T-cell (primary cell): ENCODE data around the gene SLC25A24. TPM values are rescaled to one million over a fixed set of nuclear protein-coding genes. Genes with fewer than 3 reads are reported as not detected.
"Not testable (repeated sequence)": the region's sequence is repeated elsewhere in the genome, so short reads cannot be mapped to it uniquely, and the experiment has no call there.

Experiments
- ATAC-seq, 4 experiments: fragments of 200-7000 bp in 3 of 4; fragments of 150-1000 bp in 1 of 4; cut with Tn5 transposase; replicated peaks in 1 of 4; 1 replicate in 3 of 4; 2 replicates in 1 of 4; pipeline ENCODE4 v1.10.0; 2021; ENCODE audit warnings: moderate library complexity in 3 of 4, mild to moderate bottlenecking in 2 of 4, moderate number of reproducible peaks in 1 of 4
- CTCF ChIA-PET, 2 donors: fragments of 300-600 bp; sonication (Branson Sonifier 250); formaldehyde crosslinking; loops; one replicate each; lab custom pipeline; 2022; ENCODE audit warnings: antibody characterized with exemption in 2 of 2; lab: Charles Lee
- POLR2A ChIA-PET, 2 donors: fragments of 300-600 bp; sonication (Branson Sonifier 250); formaldehyde crosslinking; loops; one replicate each; lab custom pipeline; 2022; ENCODE audit warnings: antibody characterized with exemption in 2 of 2; lab: Charles Lee
- DNase-seq, 35 experiments: peaks; one replicate each; pipeline versions ENCODE4 v3.0.0 to v3.0.0-alpha.2; 2013 to 2023
- H3K27ac ChIP-seq: one replicate; pipeline ENCODE4 v1.5.1; 2013; ENCODE audit warnings: low read length
- H3K27me3 ChIP-seq, 2 experiments: replicated peaks in 1 of 2; 1 replicate in 1 of 2; 2 replicates in 1 of 2; pipeline versions ENCODE4 v1.6.1 to v1.7.0; 2013; ENCODE audit warnings: low read length in 1 of 2, mixed read lengths in 1 of 2; ENCODE audit not compliant: control insufficient read depth in 2 of 2, insufficient read depth in 2 of 2; ENCODE audit errors: extremely low read depth in 1 of 2
- H3K36me3 ChIP-seq, 2 donors: 1 replicate in 1 of 2; 2 replicates in 1 of 2; pipeline versions ENCODE4 v1.6.1 to v1.7.0; 2013; ENCODE audit warnings: low read length in 1 of 2; ENCODE audit not compliant: control insufficient read depth in 2 of 2, insufficient read depth in 1 of 2; ENCODE audit errors: extremely low read depth in 1 of 2
- H3K4me1 ChIP-seq, 2 experiments: 1 replicate in 1 of 2; 2 replicates in 1 of 2; pipeline versions ENCODE4 v1.6.1 to v1.7.0; 2013; ENCODE audit warnings: low read length in 2 of 2, mixed read lengths in 1 of 2; ENCODE audit not compliant: insufficient read depth in 2 of 2, control insufficient read depth in 1 of 2; ENCODE audit errors: extremely low read depth in 1 of 2
- H3K4me3 ChIP-seq, 2 donors: 1 replicate in 1 of 2; 2 replicates in 1 of 2; pipeline versions ENCODE4 v1.5.1 to v1.7.0; 2013; ENCODE audit warnings: mild to moderate bottlenecking in 2 of 2, low read length in 1 of 2, moderate library complexity in 1 of 2; ENCODE audit not compliant: control insufficient read depth in 1 of 2; ENCODE audit errors: extremely low read depth in 1 of 2
- H3K9me3 ChIP-seq: 2 replicates; pipeline ENCODE4 v1.7.0; 2013
- H3K27ac Mint-ChIP-seq, 2 donors: one replicate each; pipeline ENCODE4 v1.8.0; 2020 to 2021; ENCODE audit warnings: mild to moderate bottlenecking in 2 of 2, mixed read lengths in 2 of 2
- H3K27me3 Mint-ChIP-seq, 2 donors: one replicate each; pipeline ENCODE4 v1.8.0; 2021 to 2022; ENCODE audit warnings: mixed read lengths in 2 of 2
- H3K36me3 Mint-ChIP-seq: one replicate; pipeline ENCODE4 v1.8.0; 2021; ENCODE audit warnings: mixed read lengths
- H3K4me1 Mint-ChIP-seq, 3 donors: one replicate each; pipeline ENCODE4 v1.8.0; 2020 to 2022; ENCODE audit warnings: mixed read lengths in 3 of 3, mild to moderate bottlenecking in 1 of 3
- H3K4me3 Mint-ChIP-seq, 3 donors: one replicate each; pipeline ENCODE4 v1.8.0; 2020 to 2022; ENCODE audit warnings: mild to moderate bottlenecking in 3 of 3, mixed read lengths in 3 of 3, moderate library complexity in 3 of 3
- H3K9me3 Mint-ChIP-seq, 3 donors: one replicate each; pipeline ENCODE4 v1.8.0; 2020 to 2022; ENCODE audit warnings: mixed read lengths in 3 of 3
- WGBS: methylation state at CpG from one replicate; pipeline ENCODE4 v1.1.5; 2013; ENCODE audit warnings: missing lambda C conversion rate; ENCODE audit not compliant: insufficient coverage; 5-methylcytosine and 5-hydroxymethylcytosine counted together
- total RNA-seq, 35 experiments: library from RNA in 6 of 35; stranded (reverse) in 6 of 35; fragments of 120-200 nt in 1 of 35; gene quantifications; one replicate each; pipeline versions ENCODE4 v1.2.1 to v1.2.4 and lab custom pipeline; 2013 to 2026

Gene SLC25A24
- total RNA-seq, 5 donors from 2014 or later (not counting 1 experiment from before 2014, with no cell fraction given) = 8.9 to 19.3 (median 15.5) TPM

GRCh38 chr1:108133148-108133547 is 67.0 kb downstream of the SLC25A24 start:
- WGBS = no CpG with 5 or more reads among the region's 2 CpGs
- H3K9me3 ChIP-seq, H3K4me3 ChIP-seq, H3K27ac ChIP-seq, ATAC-seq, H3K27me3 ChIP-seq, H3K36me3 ChIP-seq, H3K4me3 Mint-ChIP-seq, H3K27me3 Mint-ChIP-seq, H3K9me3 Mint-ChIP-seq, DNase-seq, H3K4me1 ChIP-seq, H3K4me1 Mint-ChIP-seq, H3K27ac Mint-ChIP-seq, CTCF ChIA-PET, POLR2A ChIA-PET: not testable (repeated sequence)
- H3K36me3 Mint-ChIP-seq = peaks cover 43% of the 10 kb centered on the region

GRCh38 chr1:108132367-108132766 is 67.8 kb downstream of the SLC25A24 start:
- CTCF ChIA-PET, H3K27me3 ChIP-seq, H3K27me3 Mint-ChIP-seq: not testable (repeated sequence)

GRCh38 chr1:108131281-108131680 is 68.9 kb downstream of the SLC25A24 start:
- H3K27ac Mint-ChIP-seq, H3K27ac ChIP-seq, H3K4me3 Mint-ChIP-seq, H3K4me1 ChIP-seq, H3K27me3 ChIP-seq, H3K4me1 Mint-ChIP-seq, H3K4me3 ChIP-seq, ATAC-seq, H3K9me3 ChIP-seq, H3K36me3 ChIP-seq, H3K9me3 Mint-ChIP-seq, H3K27me3 Mint-ChIP-seq, DNase-seq, POLR2A ChIA-PET: not testable (repeated sequence)
- CTCF ChIA-PET = interaction anchor here in 1 of 2 donors (8.9 kb wide), 1 partner anchor 351 kb away, joined by 335 read pairs; no protein-coding TSS in a partner anchor
- WGBS = no CpG with 5 or more reads among the region's 1 CpG
- H3K36me3 Mint-ChIP-seq = peaks cover 29% of the 10 kb centered on the region

More at GRCh38 chr1:108132367-108132766, 67.8 kb downstream of the SLC25A24 start:
- H3K36me3 ChIP-seq, H3K27ac ChIP-seq, DNase-seq, H3K9me3 Mint-ChIP-seq, H3K4me1 Mint-ChIP-seq, H3K4me3 Mint-ChIP-seq, H3K27ac Mint-ChIP-seq, ATAC-seq, POLR2A ChIA-PET, H3K4me3 ChIP-seq, H3K9me3 ChIP-seq, H3K4me1 ChIP-seq: not testable (repeated sequence)
- peaks cover 37% of the 10 kb centered on the region for H3K36me3 Mint-ChIP-seq
- WGBS = no CpG with 5 or more reads among the region's 2 CpGs

GRCh38 chr1:108130794-108131193 is 69.3 kb downstream of the SLC25A24 start:
- CTCF ChIA-PET = interaction anchor here in 1 of 2 donors (8.9 kb wide), 1 partner anchor 350 kb away, joined by 335 read pairs; no protein-coding TSS in a partner anchor

GRCh38 chr1:108129999-108130398 is 70.1 kb downstream of the SLC25A24 start:
- ChIA-PET CTCF (interaction anchor here (0.5 to 8.9 kb wide), 3 partner anchors 12 to 350 kb away, joined by 3 to 335 read pairs (median 4); no protein-coding TSS in a partner anchor), POLR2A (interaction anchor here in 1 of 2 donors (0.6 kb wide), 1 partner anchor 391 kb away, joined by 3 read pairs; no protein-coding TSS in a partner anchor)
- peaks cover 22% of the 10 kb centered on the region for H3K36me3 Mint-ChIP-seq
- Histone ChIP-seq H3K4me1 (no peaks in the 10 kb centered on the region), H3K4me3 (no peak overlapping the region), H3K27ac (no peak overlapping the region), H3K36me3 (no peaks in the 10 kb centered on the region), H3K9me3 (no peaks in the 10 kb centered on the region), H3K27me3 (no peaks in the 10 kb centered on the region)
- no peaks in the 10 kb centered on the region for H3K27me3 Mint-ChIP-seq
- DNase-seq = no peak
- peaks cover 3 to 5% (median 5%) of the 10 kb centered on the region in 3 donors for H3K9me3 Mint-ChIP-seq
- WGBS = 76% methylated on average over 2 of the region's 4 CpGs
- ATAC-seq = no peak
- H3K4me3 Mint-ChIP-seq = no peak overlapping the region
- H3K27ac Mint-ChIP-seq = peak overlapping the region in 1 of 2 donors; percentile 44
- H3K4me1 Mint-ChIP-seq = peaks cover 4 to 5% (median 5%) of the 10 kb centered on the region in 3 donors

More at GRCh38 chr1:108130794-108131193, 69.3 kb downstream of the SLC25A24 start:
- POLR2A ChIA-PET = no interaction called here
- Histone ChIP-seq H3K36me3 (no peaks in the 10 kb centered on the region), H3K27me3 (no peaks in the 10 kb centered on the region), H3K4me1 (no peaks in the 10 kb centered on the region), H3K9me3 (no peaks in the 10 kb centered on the region), H3K4me3 (no peak overlapping the region), H3K27ac (no peak overlapping the region)
- 50% methylated on average over 1 of the region's 2 CpGs for WGBS
- ATAC-seq (no peak), DNase-seq (no peak)
- Mint-ChIP-seq H3K36me3 (peaks cover 25% of the 10 kb centered on the region), H3K27me3 (no peaks in the 10 kb centered on the region), H3K27ac (no peak overlapping the region), H3K4me1 (no peaks in the 10 kb centered on the region), H3K9me3 (peaks cover 3 to 5% (median 5%) of the 10 kb centered on the region in 3 donors), H3K4me3 (no peak overlapping the region)

- Histone ChIP-seq H3K27me3 (no peaks in the 10 kb centered on the region), H3K36me3 (no peaks in the 10 kb centered on the region), H3K4me3 (no peak overlapping the region), H3K9me3 (no peaks in the 10 kb centered on the region), H3K4me1 (no peaks in the 10 kb centered on the region), H3K27ac (no peak overlapping the region)
- H3K4me3 Mint-ChIP-seq = no peak overlapping the region
- H3K4me1 Mint-ChIP-seq = peaks cover 4 to 5% (median 5%) of the 10 kb centered on the region in 3 donors
- ATAC-seq (peak; percentile 84 to 93 (median 88)), DNase-seq (peak; percentile 27 to 86 (median 58))
- 17% methylated on average over 1 of the region's 7 CpGs for WGBS
- H3K27ac Mint-ChIP-seq = peak overlapping the region in 1 of 2 donors; percentile 13
- no peaks in the 10 kb centered on the region for H3K27me3 Mint-ChIP-seq
- no peaks in the 10 kb centered on the region for H3K36me3 Mint-ChIP-seq
- ChIA-PET CTCF (interaction anchor here (0.6 to 8.9 kb wide), 15 partner anchors 9 to 345 kb away, joined by 3 to 335 read pairs (median 4); no protein-coding TSS in a partner anchor), POLR2A (interaction anchor here (0.7 to 1.9 kb wide), 5 partner anchors 161 to 344 kb away, joined by 3 to 11 read pairs (median 4); partner anchors contain the start of gene VAV3 (in 1 of the 2))
- no peaks in the 10 kb centered on the region for H3K9me3 Mint-ChIP-seq
These were observed 74.6 kb downstream of the SLC25A24 start for GRCh38 chr1:108125312-108126138.
